OCI-LY7 (cell line): ENCODE measurements around the gene GMPR2. TPM values are rescaled to one million over a fixed set of nuclear protein-coding genes. Genes with fewer than 3 reads are reported as not detected.

ENCODE experiments used
- BruUV-seq: library from RNA; stranded (reverse); fragments of 400-500 nt; replicated peaks from 2 replicates; lab custom pipeline; 2021; lab: Mats Ljungman, UMichigan
- CTCF ChIA-PET: fragments of 300-600 bp; sonication (Branson Sonifier 250); formaldehyde crosslinking; loops from one replicate; lab custom pipeline; 2022; ENCODE audit warnings: antibody characterized with exemption; ENCODE audit not compliant: unreplicated experiment; lab: Charles Lee
- POLR2A ChIA-PET: fragments of 300-600 bp; sonication (Branson Sonifier 250); formaldehyde crosslinking; loops from one replicate; lab custom pipeline; 2022; ENCODE audit warnings: antibody characterized with exemption; lab: Charles Lee
- DNase-seq: peaks from one replicate; pipeline ENCODE4 v3.0.0-alpha.2; 2015; ENCODE audit warnings: low spot score
- H2AFZ ChIP-seq: fragments of 200-600 bp; sonication (generic), shearing (Covaris generic); 2 replicates; pipeline ENCODE4 v1.6.1; 2014; ENCODE audit warnings: mild to moderate bottlenecking, antibody characterized with exemption, low read length, moderate library complexity
- H3K27ac ChIP-seq: fragments of 200-600 bp; sonication (generic); 2 replicates; pipeline ENCODE4 v1.5.1; 2014; ENCODE audit warnings: mixed run types, low read depth, mild to moderate bottlenecking, moderate library complexity, low read length, inconsistent platforms; ENCODE audit not compliant: poor library complexity, severe bottlenecking
- H3K36me3 ChIP-seq: fragments of 200-600 bp; sonication (generic); 2 replicates; pipeline ENCODE4 v1.6.1; 2014; ENCODE audit warnings: mild to moderate bottlenecking, antibody characterized with exemption, low read length, moderate library complexity, mixed read lengths; ENCODE audit not compliant: insufficient read depth
- H3K4me1 ChIP-seq: fragments of 200-600 bp; sonication (generic); 2 replicates; pipeline ENCODE4 v1.5.1; 2014; ENCODE audit warnings: mild to moderate bottlenecking, low read length; ENCODE audit not compliant: insufficient read depth, poor library complexity, severe bottlenecking
- H3K4me2 ChIP-seq: fragments of 200-600 bp; sonication (generic); 2 replicates; pipeline ENCODE4 v1.6.1; 2014; ENCODE audit warnings: mild to moderate bottlenecking, low read length
- H3K4me3 ChIP-seq: fragments of 200-600 bp; sonication (generic); 2 replicates; pipeline ENCODE4 v1.5.1; 2014; ENCODE audit warnings: mild to moderate bottlenecking, low read depth, low read length; ENCODE audit not compliant: poor library complexity, severe bottlenecking
- H3K79me2 ChIP-seq: fragments of 200-600 bp; sonication (generic); 2 replicates; pipeline ENCODE4 v1.6.1; 2016; ENCODE audit warnings: low read depth, mild to moderate bottlenecking, low read length, moderate library complexity, mixed read lengths; ENCODE audit not compliant: insufficient read depth
- H3K9me2 ChIP-seq: fragments of 200-600 bp; sonication (generic); 2 replicates; pipeline ENCODE4 v1.6.1; 2016; ENCODE audit warnings: mild to moderate bottlenecking, low read length, mixed read lengths; ENCODE audit not compliant: insufficient read depth
- H3K9me3 ChIP-seq: fragments of 200-600 bp; sonication (generic); 2 replicates; pipeline ENCODE4 v1.6.1; 2014; ENCODE audit warnings: mild to moderate bottlenecking, mixed run types, low read length, mixed read lengths
- H4K20me1 ChIP-seq: fragments of 200-600 bp; sonication (generic); 2 replicates; pipeline ENCODE4 v1.6.1; 2014; ENCODE audit warnings: mild to moderate bottlenecking, antibody characterized with exemption, low read length, moderate library complexity, mixed read lengths; ENCODE audit not compliant: insufficient read depth
- CTCF ChIP-seq: fragments of 200-600 bp; sonication (generic); conservative IDR thresholded peaks from 2 replicates; pipeline ENCODE4 v1.5.1; 2014; ENCODE audit warnings: mild to moderate bottlenecking, antibody characterized with exemption, low read length, moderate library complexity, mixed read lengths
- EZH2phosphoT487 ChIP-seq: fragments of 200-600 bp; sonication (generic); IDR thresholded peaks from 2 replicates; pipeline ENCODE4 v1.6.1; 2018; ENCODE audit warnings: low read depth, borderline replicate concordance, mild to moderate bottlenecking, mixed run types, antibody characterized with exemption, low read length, moderate library complexity, mixed read lengths
- intact Hi-C: fragments of 100-400 bp; cut with micrococcal nuclease; formaldehyde crosslinking; loops from one replicate; pipeline ENCODE4 v1.10.0; 2022; ENCODE audit not compliant: unreplicated experiment
- total RNA-seq, 2 experiments: library from RNA; depleted of rRNA in 1 of 2; stranded (reverse); fragments of >200 nt in 1 of 2; shearing (Covaris generic) in 1 of 2; gene quantifications; 2 replicates each; pipeline ENCODE4 v1.2.3, GENCODE V29; 2014 to 2022

Gene GMPR2
- total RNA-seq, 2 experiments from 2014 or later = 51.4 to 62.3 TPM

GRCh38 chr14:24207104-24207551, 25.6 kb upstream of the GMPR2 start:
- Histone ChIP-seq H3K27ac (no peak overlapping the region), H3K4me1 (peaks cover 7% of the 10 kb centered on the region), H3K9me2 (no peaks in the 10 kb centered on the region), H3K4me2 (no peak overlapping the region), H4K20me1 (no peaks in the 10 kb centered on the region), H3K9me3 (peaks cover 4% of the 10 kb centered on the region; the same call in 1 of the 2 replicates), H3K79me2 (peaks cover 9% of the 10 kb centered on the region; the same call in 1 of the 2 replicates), H3K4me3 (no peak overlapping the region), H3K36me3 (peaks cover 95% of the 10 kb centered on the region), H2AFZ (no peak overlapping the region)
- TF ChIP-seq EZH2phosphoT487 (no peak), CTCF (no peak)
- intact Hi-C loops = no loop called here
- no TSS peak for BruUV-seq
- POLR2A ChIA-PET = interaction anchor here (0.7 kb wide), 1 partner anchor 39 kb away, joined by 3 read pairs; no protein-coding TSS in a partner anchor
- CTCF ChIA-PET = no interaction called here
- DNase-seq = peak; percentile 24

GRCh38 chr14:24207625-24208024, 25.1 kb upstream of the GMPR2 start:
- POLR2A ChIA-PET = interaction anchor here (0.7 kb wide), 1 partner anchor 39 kb away, joined by 3 read pairs; no protein-coding TSS in a partner anchor
- DNase-seq = no peak
- Histone ChIP-seq H3K4me2 (no peak overlapping the region), H3K9me3 (peaks cover 4% of the 10 kb centered on the region; the same call in 1 of the 2 replicates), H3K27ac (no peak overlapping the region), H3K36me3 (peaks cover 90% of the 10 kb centered on the region), H3K9me2 (no peaks in the 10 kb centered on the region), H3K4me1 (peaks cover 11% of the 10 kb centered on the region), H4K20me1 (no peaks in the 10 kb centered on the region), H3K79me2 (peaks cover 14% of the 10 kb centered on the region), H2AFZ (no peak overlapping the region), H3K4me3 (no peak overlapping the region)
- TF ChIP-seq CTCF (no peak), EZH2phosphoT487 (no peak)
- intact Hi-C loops = no loop called here
- no TSS peak for BruUV-seq
- CTCF ChIA-PET = no interaction called here

GRCh38 chr14:24211311-24211710, 21.4 kb upstream of the GMPR2 start:
- Histone ChIP-seq H2AFZ (no peak overlapping the region), H3K4me1 (peaks cover 29% of the 10 kb centered on the region), H4K20me1 (no peaks in the 10 kb centered on the region), H3K27ac (no peak overlapping the region), H3K4me2 (0 out of 2 replicates have a peak overlapping the region, but pooled peaks have one; percentile 17), H3K36me3 (peaks cover 56% of the 10 kb centered on the region), H3K79me2 (peaks cover 27% of the 10 kb centered on the region), H3K9me2 (no peaks in the 10 kb centered on the region), H3K9me3 (no peaks in the 10 kb centered on the region), H3K4me3 (no peak overlapping the region)
- ChIA-PET POLR2A (interaction anchor here (0.6 to 1.2 kb wide), 3 partner anchors 8 to 26 kb away, joined by 3 to 4 read pairs (median 3); no protein-coding TSS in a partner anchor), CTCF (interaction anchor here (0.9 kb wide), 1 partner anchor 16 kb away, joined by 4 read pairs; the partner anchor contains the start of gene TM9SF1)
- TF ChIP-seq CTCF (no peak), EZH2phosphoT487 (no peak)
- DNase-seq = no peak
- BruUV-seq = no TSS peak
- intact Hi-C loops = no loop called here
